Central memory CD4-positive, alpha-beta T cell (primary cell): ENCODE measurements around the gene NRP2.

Source experiments
- DNase-seq: peaks from one replicate; pipeline ENCODE4 v3.0.0; 2022

The NRP2 gene

DNA sequence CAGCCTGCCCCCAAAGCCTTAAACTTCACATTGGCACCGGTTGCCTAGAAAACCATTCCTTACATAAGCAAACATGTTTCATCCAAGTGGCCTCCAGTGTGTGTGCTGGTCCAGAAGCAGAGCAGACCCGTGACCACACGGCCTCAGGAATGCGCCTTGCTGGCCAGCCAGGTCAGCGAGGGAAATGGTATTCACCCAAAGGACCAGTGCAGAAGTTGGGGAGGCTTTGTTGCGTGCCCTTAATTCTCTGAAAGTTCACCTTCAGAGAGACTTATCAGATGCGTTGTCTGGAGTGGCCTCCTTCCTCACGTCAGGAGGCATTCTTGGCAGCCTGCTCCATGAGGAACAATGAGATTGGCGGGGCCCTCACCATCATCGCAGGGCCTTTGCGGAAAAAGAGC, 25.9 kb downstream of the NRP2 start:
- DNase-seq = no peak

DNA sequence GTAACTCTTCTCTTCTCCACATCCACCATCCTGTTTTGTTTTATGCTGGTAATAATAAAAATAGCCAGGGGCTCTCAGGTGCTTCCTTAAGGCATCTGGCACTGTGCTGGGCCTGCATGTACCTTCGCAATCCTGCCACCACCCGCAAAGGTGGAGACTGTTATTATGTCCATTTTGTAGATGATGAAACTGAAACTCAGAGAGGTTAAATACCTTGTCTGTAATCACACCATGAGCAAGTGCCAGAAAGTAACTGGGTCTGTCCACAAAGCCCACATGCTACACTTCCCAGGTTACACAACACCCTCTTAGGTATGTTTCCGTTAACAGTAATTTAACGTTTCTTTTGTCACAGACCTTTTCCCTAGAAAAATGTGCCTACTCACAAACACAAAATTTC, 27.0 kb downstream of the NRP2 start:
- no peak for DNase-seq

GRCh38 chr2:205712508-205712907, 30.2 kb downstream of the NRP2 start:
- DNase-seq = no peak

DNA sequence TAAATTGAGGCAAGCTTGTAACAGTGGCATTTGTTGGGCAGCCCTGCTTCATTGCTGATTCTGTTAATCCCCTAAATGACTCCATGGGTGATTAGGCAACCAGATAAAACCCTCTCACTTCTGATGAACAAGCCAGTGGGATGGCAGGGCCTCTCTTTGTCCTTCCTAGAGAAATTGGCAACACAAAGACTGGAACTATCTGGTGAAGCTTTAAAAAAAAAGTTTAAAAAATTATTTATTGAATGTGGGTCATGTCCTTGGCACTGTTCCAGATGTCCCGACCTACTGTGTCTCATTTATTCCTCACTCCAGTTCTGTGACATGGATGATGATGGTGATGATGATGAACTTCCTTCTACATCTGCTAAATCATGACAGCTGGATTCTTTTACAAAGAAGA, 30.8 kb downstream of the NRP2 start:
- DNase-seq = no peak

- no peak for DNase-seq
Observed at GRCh38 chr2:205714058-205714776, 31.9 kb downstream of the NRP2 start.

- DNase-seq = no peak
Observed at GRCh38 chr2:205714789-205715720, 32.8 kb downstream of the NRP2 start.

GRCh38 chr2:205715831-205716525, 33.7 kb downstream of the NRP2 start:
- no peak for DNase-seq

- DNase-seq = no peak
Observed at GRCh38 chr2:205717175-205717846, 35.0 kb downstream of the NRP2 start.

DNA sequence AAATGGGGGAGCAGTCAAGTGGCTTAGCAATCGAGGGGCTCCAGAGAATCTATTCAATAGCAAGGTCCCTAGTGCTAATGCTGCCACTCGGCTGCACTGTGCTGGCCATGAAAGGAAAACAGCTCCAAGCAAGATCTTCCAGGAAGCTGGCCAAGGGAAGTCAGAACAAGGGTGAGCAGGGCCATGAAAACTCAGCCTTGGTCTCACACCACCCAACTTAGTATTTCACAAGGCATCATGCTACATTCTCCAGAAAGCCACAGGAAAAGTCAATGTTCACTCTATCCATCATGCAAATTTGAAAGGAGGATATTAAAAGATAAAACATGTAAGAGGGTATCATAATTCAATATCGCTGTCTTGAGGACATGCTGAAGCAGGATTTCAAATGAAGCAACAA, 35.7 kb downstream of the NRP2 start:
- no peak for DNase-seq

- no peak for DNase-seq
Observed at GRCh38 chr2:205719847-205720246, 37.5 kb downstream of the NRP2 start.

DNA sequence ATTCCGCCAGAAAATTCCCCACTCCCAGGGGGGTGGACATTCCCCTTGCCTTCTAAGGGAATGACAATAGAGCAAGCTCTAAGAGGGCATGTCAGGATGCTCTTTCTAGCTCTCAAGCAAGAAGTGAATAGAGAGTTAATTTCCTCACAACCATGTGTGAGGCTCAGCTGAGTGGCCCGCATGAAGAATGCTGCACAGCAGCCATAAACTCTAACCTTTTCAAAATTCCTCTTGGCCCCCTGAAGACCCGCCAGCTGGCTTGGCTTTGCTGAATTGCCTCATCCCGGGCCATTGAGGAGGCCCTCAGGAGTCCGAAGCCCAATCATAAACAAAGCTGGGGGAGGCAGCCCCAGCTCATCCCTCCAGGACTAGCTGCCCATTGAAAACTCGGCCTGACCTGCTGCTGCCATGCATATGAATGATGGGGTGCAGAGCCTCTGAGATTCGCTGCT, 38.2 kb downstream of the NRP2 start:
- DNase-seq = no peak

GRCh38 chr2:205721057-205721449, 38.8 kb downstream of the NRP2 start:
- no peak for DNase-seq

DNA sequence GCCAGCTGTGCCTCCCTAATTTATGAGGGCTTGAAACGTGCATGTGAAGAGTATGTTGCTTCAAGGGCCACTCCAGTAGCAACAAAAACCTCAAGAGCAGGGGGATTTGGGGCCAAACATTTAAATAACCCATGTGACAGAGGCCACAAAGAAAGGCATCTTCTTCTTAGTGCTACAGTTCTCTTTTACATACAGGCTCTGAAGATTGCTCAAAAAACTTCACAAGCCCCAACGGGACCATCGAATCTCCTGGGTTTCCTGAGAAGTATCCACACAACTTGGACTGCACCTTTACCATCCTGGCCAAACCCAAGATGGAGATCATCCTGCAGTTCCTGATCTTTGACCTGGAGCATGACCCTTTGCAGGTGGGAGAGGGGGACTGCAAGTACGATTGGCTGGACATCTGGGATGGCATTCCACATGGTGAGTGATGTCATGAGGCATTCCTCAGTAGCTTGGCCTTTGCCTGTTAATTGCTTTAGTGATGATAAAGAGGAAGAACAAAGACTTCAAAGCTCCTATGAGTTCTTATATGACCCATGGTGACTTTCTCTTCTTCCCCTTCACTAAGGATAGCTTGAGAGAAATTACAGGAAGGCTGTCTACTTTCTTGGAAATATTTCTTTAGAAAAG, 40.1 kb downstream of the NRP2 start:
- DNase-seq = no peak

GRCh38 chr2:205723179-205723578, 40.9 kb downstream of the NRP2 start:
- DNase-seq = no peak

DNA sequence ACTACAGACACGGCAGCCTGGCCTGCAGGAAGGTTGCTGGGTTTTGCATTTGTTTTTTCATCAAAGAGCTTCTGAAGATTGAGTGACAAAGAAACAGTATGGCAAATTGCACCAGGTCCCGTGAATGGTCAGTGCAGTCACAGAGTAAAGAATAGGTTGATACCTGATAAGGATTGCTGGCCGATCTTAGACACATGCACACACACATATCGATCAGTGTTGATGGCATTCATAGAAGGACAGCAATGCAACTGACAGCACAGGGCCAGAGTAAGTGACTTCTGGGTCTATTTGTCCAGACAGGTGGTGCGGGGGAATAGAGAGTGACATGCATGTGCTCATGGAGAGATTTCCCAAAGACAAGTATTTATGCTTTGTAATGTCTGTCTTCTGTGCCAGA, 42.8 kb downstream of the NRP2 start:
- DNase-seq = no peak

GRCh38 chr2:205726506-205726905, 44.2 kb downstream of the NRP2 start:
- DNase-seq = no peak

DNA sequence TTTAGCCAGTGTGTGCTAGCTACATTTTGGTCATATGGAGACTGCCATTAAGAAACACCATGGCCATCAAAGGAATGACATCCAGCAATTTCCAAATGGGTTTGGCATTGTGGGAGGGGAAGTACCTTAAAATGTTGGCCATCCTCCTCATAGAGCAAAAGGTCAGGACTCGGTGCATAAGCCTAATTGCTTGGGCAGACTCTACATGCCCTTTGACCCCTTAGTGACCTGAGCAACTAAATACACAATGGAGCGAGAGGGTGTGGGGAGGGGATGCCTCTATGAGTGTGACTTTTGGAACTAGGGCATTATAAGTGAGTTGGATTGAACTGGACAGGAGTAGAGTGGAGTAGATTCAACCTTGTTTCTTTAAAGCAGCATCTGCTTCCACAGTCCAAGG, 44.9 kb downstream of the NRP2 start:
- no peak for DNase-seq

DNA sequence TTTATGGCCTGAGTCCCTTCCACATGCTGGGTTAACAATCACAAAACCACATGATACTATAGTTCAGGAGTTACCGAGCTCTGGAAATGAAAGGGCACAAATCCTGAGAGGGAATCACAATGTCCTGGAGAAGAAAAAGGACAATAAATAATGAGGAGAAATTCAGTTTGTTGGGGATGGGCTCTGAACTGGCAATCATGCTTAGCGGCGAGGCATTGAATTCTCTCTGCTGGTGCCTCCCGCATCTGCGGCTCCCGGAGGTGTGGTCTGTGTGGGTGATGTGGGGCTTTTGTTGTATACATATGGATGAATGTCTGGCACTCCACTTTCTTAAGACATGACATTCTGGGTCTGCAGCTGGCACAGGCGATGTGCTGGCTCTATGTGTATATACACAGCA, 46.1 kb downstream of the NRP2 start:
- DNase-seq = no peak

DNA sequence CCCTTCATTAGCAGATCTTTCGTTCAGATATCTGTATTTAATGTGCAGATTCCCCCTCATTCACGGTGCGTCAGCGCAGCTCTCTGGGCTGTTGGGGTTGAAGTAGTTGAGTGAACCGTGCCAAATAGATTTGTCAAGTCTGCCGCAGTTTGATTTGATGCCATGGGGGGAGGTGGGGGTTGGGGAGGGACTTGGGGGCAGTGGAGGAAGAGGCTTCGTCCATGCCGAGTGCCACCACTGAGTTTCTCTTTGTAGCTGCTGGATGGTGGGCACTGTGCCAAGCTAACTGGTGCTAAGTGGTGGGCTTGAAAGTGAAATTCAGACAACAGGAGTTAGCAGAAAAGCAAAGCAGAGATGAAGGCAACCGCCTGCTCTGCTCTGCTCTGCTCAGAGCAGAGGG, 47.9 kb downstream of the NRP2 start:
- DNase-seq = no peak

GRCh38 chr2:205730701-205731582, 48.6 kb downstream of the NRP2 start:
- DNase-seq = no peak

DNA sequence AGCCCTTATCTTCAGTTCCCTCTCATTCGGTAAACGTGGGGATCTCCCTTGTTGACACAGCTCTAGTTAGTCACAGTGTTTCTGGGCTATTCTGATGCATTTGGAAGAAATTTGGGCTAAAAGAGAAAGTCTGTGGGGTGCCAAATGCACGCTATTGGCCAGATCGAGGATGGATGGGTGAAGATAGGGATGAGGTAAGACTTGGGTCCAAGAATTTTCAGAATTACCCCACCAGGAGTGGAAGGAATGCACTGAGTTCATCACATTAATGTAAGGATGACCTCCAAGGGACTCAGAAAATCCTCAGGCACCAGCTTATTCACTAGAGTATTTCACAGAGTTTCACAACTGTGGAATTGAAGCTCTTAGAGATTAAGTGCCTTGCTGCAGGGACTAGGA, 49.3 kb downstream of the NRP2 start:
- no peak for DNase-seq
